Mucosa of gallbladder (tissue), 1 donor: ENCODE data around the gene RAD51B. TPM values are rescaled to one million over a fixed set of nuclear protein-coding genes. Genes with fewer than 3 reads are reported as not detected.
"Not testable (repeated sequence)": the region's sequence is repeated elsewhere in the genome, so short reads cannot be mapped to it uniquely, and the experiment has no call there.

ENCODE experiments used
- DNase-seq: peaks from one replicate; pipeline ENCODE4 v3.0.0-alpha.2; 2020; ENCODE audit warnings: low spot score
- total RNA-seq: library from RNA; stranded (reverse); gene quantifications from one replicate; pipeline ENCODE4 v1.2.1, GENCODE V29; 2021
- donor health status: DM: no; HTN: no; CAD: no.

RAD51B gene
- total RNA-seq, 1 donor from 2014 or later: 18.5 TPM

DNA sequence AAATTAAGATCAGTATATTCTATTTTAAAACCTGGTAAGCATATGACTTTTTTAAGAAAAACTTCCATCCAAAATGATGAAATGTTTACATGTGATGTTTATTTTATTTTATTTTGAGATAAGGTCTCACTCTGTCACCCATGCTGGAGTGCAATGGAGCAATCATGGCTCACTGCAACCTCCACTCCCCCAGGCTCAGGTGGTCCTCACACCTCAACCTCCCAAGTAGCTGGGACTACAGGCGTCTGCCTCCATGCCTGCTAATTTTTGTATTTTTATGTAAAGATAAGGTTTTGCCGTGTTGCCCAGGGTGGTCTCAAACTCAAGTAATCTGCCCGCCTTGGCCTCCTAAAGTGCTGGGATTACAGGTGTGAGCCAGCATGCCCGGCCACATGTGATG is 831.5 kb downstream of the RAD51B start:
- no peak for DNase-seq

DNA sequence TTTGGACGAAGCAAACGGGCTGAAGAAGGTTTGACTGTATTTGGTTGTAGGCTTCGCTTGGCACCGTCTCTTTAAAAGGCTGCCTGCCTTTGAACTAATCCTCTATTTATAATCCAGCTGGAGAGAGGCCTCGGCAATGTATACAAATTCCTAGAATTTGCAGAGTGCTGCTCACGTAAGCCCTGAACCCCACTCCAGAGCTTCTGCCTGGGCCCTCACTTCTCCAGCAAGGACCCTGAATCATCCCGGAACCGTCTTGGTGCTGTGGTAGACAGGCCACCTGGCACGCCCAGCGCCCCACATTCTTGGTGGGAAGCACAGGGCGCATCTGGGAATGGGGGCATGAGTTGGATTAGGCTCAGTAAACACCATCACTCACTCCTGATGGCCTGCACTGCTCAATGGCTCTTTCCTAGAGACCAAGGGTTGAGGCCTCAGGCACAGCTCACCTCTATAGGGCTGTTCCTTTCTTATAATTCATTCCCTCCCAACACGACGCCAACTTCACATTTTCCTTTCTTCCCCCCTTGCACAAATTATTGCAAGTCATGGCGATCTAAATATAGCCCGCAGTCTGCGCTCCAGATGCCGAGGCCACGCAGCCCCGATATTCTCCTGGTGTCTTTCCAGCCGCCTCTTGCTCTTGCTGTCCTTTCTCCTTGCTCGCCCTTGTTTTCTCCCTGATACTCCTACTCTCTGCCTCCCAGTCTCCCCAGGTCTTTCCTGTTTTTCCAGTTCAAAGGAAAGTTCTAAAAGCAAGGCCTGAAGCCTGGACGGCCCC is 832.3 kb downstream of the RAD51B start:
- no peak for DNase-seq

DNA sequence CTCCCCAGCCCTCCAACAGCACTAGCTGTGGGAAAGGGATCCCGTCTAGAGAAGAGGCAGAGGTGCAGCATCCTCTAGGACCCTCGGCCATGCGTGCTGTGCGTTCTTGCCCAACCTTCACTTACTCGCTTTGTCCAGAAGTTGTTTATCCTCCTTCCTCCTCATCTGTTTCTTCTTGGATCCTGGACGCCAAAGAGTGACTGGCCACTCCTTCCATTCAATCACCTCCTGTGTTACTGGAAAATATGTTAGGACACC is 832.8 kb downstream of the RAD51B start:
- no peak for DNase-seq

DNA sequence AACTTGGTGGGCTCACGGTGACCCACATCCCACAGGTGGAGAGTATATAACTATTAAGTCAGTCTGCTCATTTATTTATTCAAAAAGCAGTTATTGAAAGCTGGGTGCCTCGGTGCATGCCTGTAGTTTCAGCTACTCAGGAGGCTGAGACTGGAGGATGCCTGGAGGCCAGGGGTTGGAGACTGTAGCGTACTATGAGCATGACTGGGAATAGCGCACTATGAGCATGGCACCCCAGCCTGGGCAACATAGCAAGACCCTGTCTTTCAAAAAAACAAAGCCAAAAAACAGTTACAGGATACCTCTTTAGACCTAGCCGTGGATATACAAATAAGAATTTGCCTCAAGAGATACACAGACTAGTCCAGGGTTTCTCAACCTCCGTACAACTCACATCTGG is 833.5 kb downstream of the RAD51B start:
- no peak for DNase-seq

DNA sequence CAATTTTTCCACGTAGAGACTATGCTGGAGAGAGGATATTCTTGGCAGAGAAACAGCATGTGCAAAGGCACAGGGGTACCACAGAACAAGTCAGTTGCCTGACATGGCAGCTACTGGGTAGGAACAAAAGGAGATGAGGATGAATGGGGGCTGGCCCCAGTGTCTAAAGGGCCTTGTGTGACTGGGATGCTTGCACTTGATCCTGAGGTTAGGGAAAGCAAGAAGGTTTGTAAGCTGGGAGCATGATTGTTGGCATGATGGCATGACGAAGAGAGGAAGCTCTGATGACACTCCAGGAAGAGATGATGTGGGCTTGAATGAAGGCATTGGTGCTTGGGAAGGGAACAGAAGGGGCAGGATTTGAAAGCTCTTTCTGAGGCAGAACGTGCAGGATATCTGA is 834.2 kb downstream of the RAD51B start:
- no peak for DNase-seq

DNA sequence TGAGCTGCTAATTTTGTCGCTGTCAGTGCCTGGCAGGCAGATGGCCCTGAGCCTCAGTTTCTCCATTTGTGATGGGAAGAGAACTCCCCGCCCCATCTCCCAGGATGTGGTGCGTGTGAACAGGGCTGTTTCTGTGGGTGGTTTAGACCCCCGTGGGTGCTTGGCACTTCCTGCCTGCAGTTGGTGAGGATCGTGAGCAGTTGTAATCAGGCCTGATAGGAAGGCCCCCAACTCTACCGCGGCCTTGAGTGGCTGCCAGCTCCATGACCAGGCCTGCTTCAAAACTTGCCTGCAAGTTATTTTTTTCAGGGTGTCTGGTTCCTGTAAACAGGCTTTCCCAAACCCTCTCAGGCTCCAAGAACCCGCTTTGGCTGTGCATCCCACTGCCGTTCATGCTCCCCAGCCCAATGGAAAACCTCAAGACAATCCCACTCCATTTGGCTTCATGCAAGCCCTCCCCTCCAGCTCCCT is 834.9 kb downstream of the RAD51B start:
- DNase-seq: no peak

DNA sequence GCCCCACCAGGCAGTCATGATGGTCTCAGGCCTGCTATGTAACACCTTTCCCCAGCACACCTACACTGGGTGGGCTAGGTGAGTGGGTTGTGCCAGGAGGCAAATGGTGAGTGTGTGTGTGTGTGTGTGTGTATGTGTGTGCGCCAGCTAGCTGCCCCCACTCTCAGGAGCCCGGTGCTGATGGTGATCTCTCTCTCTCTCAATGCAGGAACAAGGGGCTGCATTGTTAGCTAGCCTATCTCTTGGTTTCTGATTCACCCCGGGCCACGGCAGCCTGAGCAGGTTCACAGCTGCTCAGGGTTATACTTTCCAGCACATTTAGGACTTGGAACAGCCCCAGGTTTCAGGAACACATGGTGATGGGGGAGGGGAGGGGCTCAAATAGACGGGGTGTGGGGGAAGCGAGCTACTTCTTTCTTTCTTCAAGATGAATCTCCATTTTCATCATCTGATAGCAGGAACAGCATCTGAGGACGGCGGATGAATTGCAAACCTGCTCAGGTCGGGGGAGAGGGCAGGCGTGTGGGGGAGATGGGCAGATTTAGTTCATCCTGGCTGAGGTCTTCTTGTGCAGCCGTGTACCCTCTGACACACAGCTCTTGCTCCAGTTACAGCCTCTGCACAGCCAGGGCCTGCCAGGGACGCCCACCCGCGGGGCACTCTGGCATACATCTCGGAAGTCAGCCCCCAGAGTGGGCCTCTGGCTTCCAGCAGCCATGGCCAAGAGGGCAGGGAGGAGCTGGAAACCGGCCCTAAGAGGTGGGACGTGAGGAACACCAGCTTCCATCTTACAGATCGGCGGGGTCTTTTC is 835.6 kb downstream of the RAD51B start:
- no peak for DNase-seq

DNA sequence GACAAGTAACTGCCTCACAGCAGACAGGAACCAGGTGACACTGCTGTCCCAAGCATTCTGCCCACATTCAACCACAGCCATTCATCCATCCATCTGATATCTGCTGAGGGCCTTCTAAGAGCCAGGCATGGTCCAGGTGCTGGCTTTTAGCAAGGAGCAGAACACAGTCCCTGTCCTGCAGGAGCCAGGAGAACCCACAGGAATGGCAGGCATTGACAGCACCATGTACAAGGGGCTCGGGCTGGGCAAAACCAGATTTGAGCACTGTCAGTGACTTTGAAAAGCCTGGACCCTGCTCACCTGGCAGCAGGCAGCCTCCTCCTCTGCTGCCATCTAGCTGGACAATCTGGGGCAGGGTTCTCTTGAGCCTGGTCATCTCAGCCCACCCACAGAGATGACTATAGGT is 836.3 kb downstream of the RAD51B start:
- DNase-seq: no peak

DNA sequence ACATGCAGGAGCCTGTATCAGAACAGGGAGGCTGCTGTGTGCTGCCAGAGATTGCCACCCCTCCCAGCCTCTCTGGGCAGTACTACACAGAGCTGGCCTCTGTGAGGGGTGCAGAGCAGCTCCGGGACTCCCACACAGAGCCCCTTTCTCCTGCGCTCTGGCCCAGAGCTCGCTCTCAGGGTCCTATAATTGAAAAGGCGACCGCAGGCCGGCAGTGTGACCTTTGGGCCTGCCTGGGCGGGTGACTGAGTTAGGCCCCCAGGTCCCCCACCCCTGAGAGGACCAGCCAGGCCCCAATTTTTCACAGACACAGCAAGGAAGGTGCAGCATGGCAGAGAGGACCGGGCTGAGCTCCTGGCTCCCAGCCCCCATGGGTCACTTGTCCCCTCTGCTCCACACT is 836.9 kb downstream of the RAD51B start:
- no peak for DNase-seq

DNA sequence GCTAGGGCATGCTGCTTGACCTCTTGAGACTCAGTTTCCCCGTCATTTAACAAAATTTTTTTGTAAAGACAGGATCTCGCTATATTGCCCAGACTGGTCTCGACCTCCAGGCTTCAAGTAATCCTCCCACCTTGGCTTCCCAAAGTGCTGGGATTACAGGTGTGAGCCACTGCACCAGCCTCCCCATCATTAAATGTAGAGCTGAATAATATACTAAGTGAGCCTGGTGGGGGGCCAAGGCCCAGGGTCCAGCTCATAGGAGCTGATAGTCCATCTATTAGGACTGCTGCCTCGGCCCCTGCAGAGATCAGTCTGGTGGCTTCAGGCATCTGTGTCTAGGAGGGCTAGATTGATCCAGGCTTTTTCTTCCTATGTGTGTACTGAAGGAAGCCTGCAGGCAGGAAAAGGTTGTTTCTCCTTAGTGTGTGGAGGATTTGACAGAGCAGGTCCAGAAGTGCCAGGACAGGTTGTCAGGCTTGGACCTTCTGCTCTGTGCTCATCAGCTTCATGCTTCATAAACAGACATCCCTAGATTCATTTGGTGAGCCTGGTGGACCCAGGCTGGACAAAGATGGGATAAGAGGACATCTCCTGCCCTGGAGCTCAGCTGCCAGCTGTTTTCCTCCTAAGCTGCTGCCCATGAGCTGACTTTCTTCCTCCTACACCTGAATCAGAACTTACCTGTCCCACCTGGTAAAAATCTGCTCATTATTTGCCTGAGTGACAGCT is 837.9 kb downstream of the RAD51B start:
- no peak for DNase-seq

DNA sequence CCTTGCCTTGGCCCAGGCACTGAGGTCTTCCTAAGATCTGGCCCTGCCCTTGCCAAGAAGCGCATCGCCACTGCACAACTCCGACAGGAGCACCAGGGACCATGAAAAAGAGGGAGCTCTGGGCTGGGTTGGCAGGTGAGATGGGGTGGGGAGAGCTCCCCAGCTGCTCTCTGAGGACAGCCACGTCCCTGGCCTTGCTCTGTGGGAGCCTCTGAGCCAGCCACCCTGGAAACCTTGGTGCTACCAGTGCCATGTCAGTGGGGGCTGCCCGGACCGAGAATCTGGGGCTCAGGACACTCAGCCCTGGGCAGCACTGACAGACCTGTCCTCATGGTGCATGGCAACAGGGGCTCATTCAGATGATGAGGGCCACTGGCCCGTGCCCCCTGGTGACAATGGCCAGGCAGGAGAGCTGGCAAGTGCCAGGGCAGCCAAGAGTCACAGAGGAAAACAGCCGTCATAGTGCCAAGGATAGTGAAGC is 838.5 kb downstream of the RAD51B start:
- no peak for DNase-seq

DNA sequence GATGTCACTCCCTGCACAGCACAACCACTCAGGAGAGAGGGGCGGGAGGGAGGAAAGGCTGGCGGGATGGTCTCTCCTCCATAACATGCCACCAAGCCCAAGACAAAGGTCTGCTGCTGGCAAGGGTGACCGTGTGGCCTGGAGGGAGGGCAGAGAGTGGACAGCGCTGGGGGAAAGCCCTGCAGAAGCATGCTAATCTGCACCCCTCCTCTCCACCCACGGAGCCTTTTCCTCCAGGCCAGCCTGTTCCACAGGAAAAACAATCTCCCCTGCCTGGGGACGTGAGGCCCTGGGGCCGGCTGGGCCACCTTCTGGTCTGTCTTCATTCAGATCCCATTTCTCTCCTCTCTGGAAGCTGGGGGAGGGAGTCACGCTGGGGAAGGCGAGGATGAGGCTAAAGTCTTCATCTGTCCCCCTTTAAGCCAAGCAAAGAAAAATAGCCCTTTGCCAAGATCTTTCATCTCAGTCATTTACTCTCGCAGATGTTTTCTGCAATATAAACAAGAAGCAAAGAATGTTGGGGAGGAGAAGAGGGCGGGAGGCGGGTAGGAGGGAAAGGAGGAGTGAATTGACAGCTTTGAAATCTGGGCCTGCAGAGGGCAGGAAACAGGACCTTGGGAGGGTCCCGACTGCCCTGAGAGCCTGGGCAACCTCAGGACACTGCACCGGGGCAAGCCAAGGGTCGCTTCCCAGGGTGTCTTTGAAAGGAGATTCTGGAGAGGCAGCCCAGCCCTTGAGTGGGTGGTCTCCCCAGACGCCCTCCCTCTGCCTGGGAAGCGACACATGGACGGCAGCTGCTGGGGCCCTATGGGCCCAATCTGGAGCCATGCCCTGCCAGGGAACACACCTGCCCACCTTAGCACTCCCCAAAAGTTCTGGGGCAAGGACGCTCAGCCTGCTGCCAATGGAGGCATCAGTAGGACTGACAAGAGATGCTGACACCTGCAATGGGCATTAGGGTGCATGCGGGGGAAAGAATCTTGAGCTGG is 839.7 kb downstream of the RAD51B start:
- no peak for DNase-seq

DNA sequence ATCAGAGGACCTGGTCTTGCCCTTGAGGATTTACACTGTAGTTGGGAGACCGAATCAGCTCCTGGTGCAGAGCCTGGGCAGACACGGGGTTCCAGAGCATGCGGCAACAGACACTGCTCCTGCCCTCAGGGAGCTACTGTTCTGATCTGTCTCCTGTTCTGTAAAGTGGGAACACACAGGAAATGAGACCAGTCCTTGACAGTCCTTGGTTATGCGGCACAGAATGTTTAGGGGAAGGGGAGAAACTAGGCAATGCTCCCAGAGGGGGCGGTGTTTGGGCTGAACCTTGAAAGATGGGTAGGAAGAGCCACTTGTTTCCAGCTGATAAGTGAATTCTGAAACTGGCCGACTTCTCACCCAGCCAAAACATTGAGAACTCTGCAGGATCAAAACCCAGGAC is 840.9 kb downstream of the RAD51B start:
- no peak for DNase-seq

DNA sequence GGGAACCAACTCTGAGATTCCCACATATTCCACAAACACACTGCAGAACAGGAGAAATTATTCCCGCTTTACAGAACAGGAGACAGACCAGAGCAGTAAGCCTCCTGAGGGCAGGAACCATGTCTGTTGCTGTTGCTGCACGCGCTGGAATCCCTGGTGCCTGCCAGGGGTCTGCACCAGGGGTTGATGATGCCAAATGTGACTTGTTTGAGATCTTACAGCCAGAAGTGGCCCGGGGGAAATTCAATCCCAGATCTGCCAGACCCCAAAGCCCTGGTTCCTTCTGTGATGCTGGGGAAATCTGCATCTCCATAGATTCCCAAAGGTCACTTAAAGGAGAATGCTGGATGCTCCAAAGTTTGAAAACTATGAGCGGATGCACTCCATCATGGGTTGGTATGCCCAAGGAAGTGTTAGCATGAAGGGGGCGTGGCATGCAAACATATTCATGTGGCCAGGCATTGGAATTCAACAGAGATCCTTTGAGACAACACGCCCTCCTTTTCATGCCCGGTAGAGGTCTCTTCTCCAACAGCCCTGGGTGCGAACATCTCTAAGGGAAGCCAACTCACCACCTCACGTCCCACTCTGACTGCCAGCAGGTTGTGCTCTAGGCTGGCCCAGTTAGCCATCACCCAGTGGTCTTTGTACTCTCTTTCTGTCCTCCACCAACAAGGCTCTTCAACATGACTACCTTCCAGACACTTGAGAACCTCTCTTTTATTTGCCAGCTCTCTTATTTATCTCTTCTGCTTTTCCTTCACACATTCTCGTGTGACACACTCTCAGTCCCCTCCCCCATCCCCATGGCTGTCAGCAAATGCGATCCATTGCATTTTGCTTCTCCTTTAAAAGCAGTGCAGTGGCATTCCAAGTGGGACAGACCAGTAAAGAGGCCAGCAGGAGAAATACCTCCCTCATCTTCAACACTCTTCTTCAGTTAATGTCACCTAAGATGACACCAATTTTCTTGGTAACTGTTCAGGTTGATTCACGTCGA is 841.9 kb downstream of the RAD51B start:
- no peak for DNase-seq

DNA sequence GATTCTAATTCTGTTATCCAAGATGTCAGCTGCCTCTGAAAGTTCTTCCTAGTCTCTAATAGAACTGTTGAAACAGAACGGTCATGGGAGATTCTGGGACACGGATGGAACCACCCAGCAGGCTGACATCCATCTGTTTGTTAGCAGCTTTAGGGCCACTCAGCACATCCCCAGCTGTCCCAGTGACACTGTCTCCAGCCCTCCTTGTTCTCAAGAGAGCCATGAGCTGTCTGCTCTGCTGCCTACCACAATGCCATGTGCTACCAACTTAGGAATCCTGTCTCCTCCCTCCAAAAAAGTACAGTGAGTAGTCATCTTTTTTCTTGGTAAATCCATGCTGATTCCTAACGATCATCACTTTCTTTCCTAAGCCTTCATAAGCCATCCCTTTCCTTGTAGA is 842.8 kb downstream of the RAD51B start:
- DNase-seq: no peak

DNA sequence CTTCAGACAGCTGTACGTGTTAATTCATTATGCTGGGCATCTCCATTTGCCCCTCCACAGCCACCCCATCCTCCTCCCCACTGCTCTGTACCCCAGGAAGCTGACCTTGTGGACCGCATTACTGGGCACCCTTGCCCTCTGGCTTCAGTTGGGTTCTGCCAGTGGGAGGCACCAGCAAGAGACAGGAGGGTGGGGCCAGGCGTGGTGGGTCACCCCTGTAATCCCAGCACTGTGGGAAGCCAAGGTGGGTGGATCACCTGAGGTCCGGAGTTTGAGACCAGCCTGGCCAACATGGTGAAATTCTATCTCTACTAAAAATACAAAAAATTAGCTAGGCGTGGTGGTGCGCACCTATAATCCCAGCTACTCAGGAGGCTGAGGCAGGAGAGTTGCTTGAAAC is 843.2 kb downstream of the RAD51B start:
- DNase-seq: not testable (repeated sequence)

DNA sequence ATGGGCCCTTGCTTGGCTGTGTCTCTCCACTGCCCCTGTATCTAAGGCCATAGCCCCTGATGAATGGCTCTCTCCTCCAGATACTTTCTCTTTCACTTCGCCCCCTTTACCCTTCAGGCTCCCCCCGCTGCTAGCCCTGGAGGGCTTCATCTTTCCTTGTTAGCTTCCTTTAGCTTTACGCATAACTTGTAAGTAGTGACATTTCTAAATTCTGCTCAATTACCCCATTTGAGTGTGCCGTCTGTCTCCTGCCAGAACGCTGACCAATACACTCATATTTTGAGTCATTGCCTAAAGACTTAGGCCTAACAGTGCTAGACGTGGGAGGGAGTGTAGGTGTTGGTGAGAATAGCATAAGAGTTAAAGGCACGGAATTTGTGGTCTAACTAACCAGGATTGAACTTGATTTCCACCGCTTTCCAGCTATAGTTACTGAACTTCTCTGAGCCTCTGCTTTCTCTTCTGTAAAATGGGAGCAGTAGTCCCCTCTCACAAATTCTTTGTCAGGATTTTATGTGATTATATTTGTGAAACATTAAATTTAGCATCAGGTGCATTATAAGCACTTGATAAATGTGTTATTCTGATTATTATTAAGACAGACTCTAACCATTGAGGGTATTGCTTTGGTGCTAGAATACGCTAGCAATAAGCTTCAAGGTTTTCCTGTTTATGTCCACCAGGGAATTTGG is 844.0 kb downstream of the RAD51B start:
- DNase-seq: no peak

DNA sequence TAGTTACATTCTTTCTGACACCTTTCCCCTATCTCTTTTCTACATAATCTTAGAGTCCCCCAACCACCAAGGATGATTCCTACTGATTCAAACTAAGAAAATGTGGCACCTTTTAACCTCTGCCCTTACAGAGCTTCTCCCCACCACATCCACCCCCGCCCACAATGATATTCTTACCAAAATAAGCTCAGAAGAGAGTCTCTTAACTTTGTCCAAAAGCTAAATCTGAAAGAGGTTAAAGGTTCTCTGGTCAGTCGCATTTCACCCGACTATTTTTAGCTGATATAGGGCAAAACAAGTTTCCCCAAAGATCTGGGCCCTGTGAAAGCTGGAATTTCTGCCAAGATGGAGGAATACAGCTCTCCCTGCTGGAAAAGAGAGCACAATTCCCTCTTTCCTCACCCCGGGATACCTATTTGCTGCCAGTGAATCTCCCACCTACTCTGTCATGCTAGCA is 844.7 kb downstream of the RAD51B start:
- DNase-seq: no peak

DNA sequence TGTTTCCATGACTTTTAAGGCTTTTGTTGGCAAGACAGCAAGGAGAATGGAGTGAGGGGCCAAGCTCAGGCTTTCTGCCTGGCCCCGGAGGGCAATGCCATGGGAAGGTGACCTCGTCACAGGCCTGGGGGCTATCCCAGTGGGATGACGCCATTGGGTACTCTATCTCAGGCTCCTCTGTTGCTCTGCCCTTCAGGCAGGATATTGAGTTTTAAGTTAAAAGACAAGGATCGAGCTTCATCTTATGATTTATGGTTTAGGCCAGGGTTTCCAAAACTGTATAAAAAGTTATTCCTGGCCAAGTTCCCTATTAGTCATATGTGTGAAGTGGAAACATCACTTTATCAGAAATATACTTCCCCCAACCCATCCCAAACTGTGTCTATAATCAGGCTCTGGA is 845.6 kb downstream of the RAD51B start:
- no peak for DNase-seq
